C4-2B (cell line): ENCODE measurements around the gene PAQR6.

ENCODE experiments used
- CTCF ChIP-seq: fragments of 450-650 bp; conservative IDR thresholded peaks from 2 replicates; pipeline ENCODE4 v1.5.1; 2017; ENCODE audit warnings: mild to moderate bottlenecking
- ZFX ChIP-seq: fragments of 450-650 bp; IDR thresholded peaks from 2 replicates; pipeline ENCODE4 v1.6.1; 2017

- no peak for TF ChIP-seq CTCF
- TF ChIP-seq ZFX = no peak
These were observed 45.2 kb upstream of the PAQR6 start for GRCh38 chr1:156293098-156293434.
